ENCODE measurements around the gene LTBP4. TPM values are rescaled to one million over a fixed set of nuclear protein-coding genes. Genes with fewer than 3 reads are reported as not detected.

The LTBP4 gene
- polyA plus RNA-seq, 1 donor (not counting 4 experiments of a cell fraction or from before 2014, with no cell fraction given) = 29.6 TPM

- no peak overlapping the region for H3K4me2 ChIP-seq (ENCODE audit: control insufficient read depth, extremely low read depth, insufficient read depth, low read depth, low read length)
- DNase-seq (ENCODE audit: low read depth, low spot score) (no peak), FAIRE-seq (no peak)
- no peaks in the 10 kb centered on the region for H3K79me2 ChIP-seq (ENCODE audit: control insufficient read depth, insufficient read depth, low read length)
- dilution Hi-C loops (cut with MboI; ENCODE audit: extremely low pct_ligation_motif_present, low sequenced_read_pairs) = no loop called here
- no peaks in the 10 kb centered on the region for H3K36me3 ChIP-seq (ENCODE audit: control insufficient read depth in 2 of 2, extremely low read depth in 1 of 2, insufficient read depth in 2 of 2, low read length in 2 of 2)
- no peak overlapping the region for H2AFZ ChIP-seq (ENCODE audit: control insufficient read depth, low read length)
- H3K9me1 ChIP-seq (ENCODE audit: control insufficient read depth, extremely low read depth, insufficient read depth, low read length) = no peaks in the 10 kb centered on the region
- H3K27ac ChIP-seq (ENCODE audit: control insufficient read depth, insufficient read depth, low read length) = no peak overlapping the region
- H3K9ac ChIP-seq (ENCODE audit: control insufficient read depth, extremely low read depth, insufficient read depth, low read length) = no peak overlapping the region
- H3K4me3 ChIP-seq (ENCODE audit: control insufficient read depth in 2 of 3, extremely low read depth in 1 of 3, insufficient read depth in 2 of 3, low read depth in 1 of 3, low read length in 3 of 3) = no peak overlapping the region
- H3K9me3 ChIP-seq (ENCODE audit: control insufficient read depth, low read depth, low read length) = no peaks in the 10 kb centered on the region
- H3K4me1 ChIP-seq (ENCODE audit: control insufficient read depth, extremely low read depth, insufficient read depth, low read length) = peaks cover under 1% of the 10 kb centered on the region
- H3K27me3 ChIP-seq (ENCODE audit: control insufficient read depth, extremely low read depth, insufficient read depth, low read length) = no peaks in the 10 kb centered on the region
- TF ChIP-seq EZH2 (IDR thresholded peaks at IDR 0.05; ENCODE audit: low read length) (no peak), CTCF (optimal IDR thresholded peaks at IDR 0.05 in 1 of 3, IDR thresholded peaks at IDR 0.05 in 1 of 3, conservative IDR thresholded peaks at IDR 0.05 in 1 of 3; ENCODE audit: extremely low read depth in 1 of 3, insufficient read depth in 2 of 3, low read length in 3 of 3) (no peak)
- H4K20me1 ChIP-seq (ENCODE audit: control insufficient read depth, extremely low read depth, insufficient read depth, low read length) = no peaks in the 10 kb centered on the region
Measured at GRCh38 chr19:40641281-40641680, 40.1 kb downstream of the LTBP4 start.

- H3K4me3 ChIP-seq (ENCODE audit: control insufficient read depth in 2 of 3, extremely low read depth in 1 of 3, insufficient read depth in 2 of 3, low read depth in 1 of 3, low read length in 3 of 3) = no peak overlapping the region
- peaks cover 4% of the 10 kb centered on the region for H3K4me1 ChIP-seq (ENCODE audit: control insufficient read depth, extremely low read depth, insufficient read depth, low read length)
- FAIRE-seq (no peak), DNase-seq (ENCODE audit: low read depth, low spot score) (no peak)
- no peaks in the 10 kb centered on the region for H3K27me3 ChIP-seq (ENCODE audit: control insufficient read depth, extremely low read depth, insufficient read depth, low read length)
- no peak overlapping the region for H3K4me2 ChIP-seq (ENCODE audit: control insufficient read depth, extremely low read depth, insufficient read depth, low read depth, low read length)
- H3K36me3 ChIP-seq (ENCODE audit: control insufficient read depth in 2 of 2, extremely low read depth in 1 of 2, insufficient read depth in 2 of 2, low read length in 2 of 2) = no peaks in the 10 kb centered on the region
- no peak overlapping the region for H3K9ac ChIP-seq (ENCODE audit: control insufficient read depth, extremely low read depth, insufficient read depth, low read length)
- H3K9me1 ChIP-seq (ENCODE audit: control insufficient read depth, extremely low read depth, insufficient read depth, low read length) = no peaks in the 10 kb centered on the region
- no peaks in the 10 kb centered on the region for H3K9me3 ChIP-seq (ENCODE audit: control insufficient read depth, low read depth, low read length)
- dilution Hi-C loops (cut with MboI; ENCODE audit: extremely low pct_ligation_motif_present, low sequenced_read_pairs) = no loop called here
- H3K27ac ChIP-seq (ENCODE audit: control insufficient read depth, insufficient read depth, low read length) = no peak overlapping the region
- no peaks in the 10 kb centered on the region for H3K79me2 ChIP-seq (ENCODE audit: control insufficient read depth, insufficient read depth, low read length)
- TF ChIP-seq CTCF (optimal IDR thresholded peaks at IDR 0.05 in 1 of 3, IDR thresholded peaks at IDR 0.05 in 1 of 3, conservative IDR thresholded peaks at IDR 0.05 in 1 of 3; ENCODE audit: extremely low read depth in 1 of 3, insufficient read depth in 2 of 3, low read length in 3 of 3) (no peak), EZH2 (IDR thresholded peaks at IDR 0.05; ENCODE audit: low read length) (no peak)
- no peaks in the 10 kb centered on the region for H4K20me1 ChIP-seq (ENCODE audit: control insufficient read depth, extremely low read depth, insufficient read depth, low read length)
- no peak overlapping the region for H2AFZ ChIP-seq (ENCODE audit: control insufficient read depth, low read length)
Measured at GRCh38 chr19:40642051-40642706, 41.0 kb downstream of the LTBP4 start.
